IPS-11a (cell line): ENCODE measurements around the gene SPRR2G.
"Not testable (repeated sequence)": the region's sequence is repeated elsewhere in the genome, so short reads cannot be mapped to it uniquely, and the experiment has no call there.

ENCODE experiments used
- H3K4me3 ChIP-seq: one replicate; pipeline ENCODE4 v1.5.1; 2013; ENCODE audit warnings: low read depth, low read length, control low read depth

SPRR2G gene

GRCh38 chr1:153115264-153115663 is 35.4 kb downstream of the SPRR2G start:
- not testable (repeated sequence) for H3K4me3 ChIP-seq

GRCh38 chr1:153113416-153113815 is 37.3 kb downstream of the SPRR2G start, which contains the start of gene SPRR2F:
SPRR2F (minus strand) TSS chr1:153113516; CDS start chr1:153112733, 783 bp downstream.
- H3K4me3 ChIP-seq: no peak within 1 kb of the TSS

- H3K4me3 ChIP-seq: not testable (repeated sequence)
Observed at GRCh38 chr1:153112454-153112853, 38.2 kb downstream of the SPRR2G start.

GRCh38 chr1:153100245-153100644 is 50.4 kb downstream of the SPRR2G start:
- no peak overlapping the region for H3K4me3 ChIP-seq
